Parietal lobe (tissue), 2 donors: ENCODE measurements around the gene CLNS1A. TPM values are rescaled to one million over a fixed set of nuclear protein-coding genes. Genes with fewer than 3 reads are reported as not detected.

Source experiments
- small RNA-seq: library from RNA; depleted of rRNA; stranded (forward); fragments of <200 nt; gene quantifications from one replicate; pipeline ENCODE3, GENCODE V24; 2014; ENCODE audit warnings: low replicate concordance
- total RNA-seq: library from RNA; depleted of rRNA; stranded (reverse); fragments of >200 nt; gene quantifications from one replicate; pipeline ENCODE4 v1.2.3, GENCODE V29; 2014

CLNS1A gene, protein sequence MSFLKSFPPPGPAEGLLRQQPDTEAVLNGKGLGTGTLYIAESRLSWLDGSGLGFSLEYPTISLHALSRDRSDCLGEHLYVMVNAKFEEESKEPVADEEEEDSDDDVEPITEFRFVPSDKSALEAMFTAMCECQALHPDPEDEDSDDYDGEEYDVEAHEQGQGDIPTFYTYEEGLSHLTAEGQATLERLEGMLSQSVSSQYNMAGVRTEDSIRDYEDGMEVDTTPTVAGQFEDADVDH
- total RNA-seq, result 148 TPM

DNA sequence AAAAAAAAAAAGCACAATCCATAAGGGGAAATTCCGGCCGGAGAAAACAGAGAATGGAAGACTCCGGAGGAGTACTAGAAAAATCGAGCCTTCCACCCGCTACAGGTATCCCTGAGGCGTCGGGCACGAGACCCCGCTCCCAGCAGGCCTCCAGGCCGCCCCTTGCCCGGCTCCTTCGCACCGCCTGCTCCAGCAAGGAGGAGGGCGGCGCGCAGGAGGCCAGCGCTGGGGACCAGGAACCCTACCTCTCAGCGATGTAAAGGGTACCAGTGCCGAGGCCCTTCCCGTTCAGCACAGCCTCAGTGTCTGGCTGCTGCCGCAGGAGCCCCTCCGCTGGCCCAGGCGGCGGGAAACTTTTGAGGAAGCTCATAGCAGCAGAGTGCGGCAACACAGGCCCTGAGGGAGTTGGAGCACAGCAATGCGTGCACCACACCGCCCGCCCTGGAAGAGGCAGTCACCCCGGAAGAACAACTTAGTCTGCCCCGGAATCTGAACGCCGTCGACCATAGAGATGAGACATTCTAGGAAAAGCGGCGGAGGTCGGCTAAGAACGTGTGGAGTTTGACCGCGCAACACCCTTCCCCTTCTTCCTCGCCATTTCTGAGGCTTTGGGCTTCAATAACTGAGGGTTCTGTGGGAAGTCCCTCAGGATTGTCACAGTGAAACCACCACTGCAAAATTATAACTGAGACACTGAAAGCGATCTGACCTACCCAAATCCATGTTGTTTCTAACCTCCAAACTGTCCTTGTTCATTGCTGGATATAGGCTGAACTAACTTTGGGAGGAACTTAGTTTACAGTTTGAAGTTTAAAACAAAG lies at the start of gene CLNS1A:
Gene CLNS1A, minus strand, starts transcription at position 450 of the 821 bp plus-strand sequence. Its CDS starts 80 bp downstream, at position 370.

DNA sequence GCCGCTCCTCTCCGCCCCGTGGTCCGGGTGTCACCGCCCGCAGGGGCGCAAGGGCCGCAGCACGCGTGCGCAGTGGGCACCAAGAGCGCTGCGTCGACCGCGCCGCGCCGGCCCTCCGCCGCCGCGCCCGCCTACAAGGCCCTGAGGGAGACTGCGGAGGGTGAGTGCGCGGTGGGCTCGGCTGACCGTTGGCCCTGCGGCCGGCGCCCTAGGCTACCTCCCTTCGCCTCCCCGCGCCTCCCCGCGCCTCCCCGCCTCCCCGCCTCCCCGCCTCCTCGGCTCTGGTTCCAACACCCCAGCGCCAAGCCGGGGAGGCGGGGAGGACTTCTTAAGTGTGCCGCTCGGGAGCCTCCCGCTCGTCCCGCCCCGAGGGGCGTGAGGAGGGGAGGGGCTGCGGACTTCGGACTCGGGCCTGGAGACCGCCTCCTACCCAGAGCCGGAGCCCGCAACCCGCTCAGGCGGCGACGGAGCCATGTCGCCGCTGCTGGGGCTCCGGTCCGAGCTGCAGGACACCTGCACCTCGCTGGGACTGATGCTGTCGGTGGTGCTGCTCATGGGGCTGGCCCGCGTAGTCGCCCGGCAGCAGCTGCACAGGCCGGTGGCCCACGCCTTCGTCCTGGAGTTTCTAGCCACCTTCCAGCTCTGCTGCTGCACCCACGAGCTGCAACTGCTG lies 47.9 kb downstream of the CLNS1A start, which contains the start of gene AQP11:
Gene AQP11, plus strand, starts transcription at position 433 of the 673 bp plus-strand sequence. Its CDS starts 40 bp downstream, at position 473.

Small RNAs within 50 kb of the gene (small RNA-seq; reads per million reads assigned to genes)
- not detected for gene RNU7-59P

Other genes starting within 250 kb of the CLNS1A start
- 98.0 TPM for gene PAK1, start 163.7 kb downstream of the CLNS1A start, total RNA-seq
- 6.6 TPM for gene AQP11, start 47.8 kb downstream of the CLNS1A start, total RNA-seq
- 127 TPM for gene RSF1, start 182.9 kb upstream of the CLNS1A start, total RNA-seq
- 12.8 TPM for gene AAMDC, start 183.3 kb upstream of the CLNS1A start, total RNA-seq